ENCODE data around the gene TSNAX.

The TSNAX gene

DNA sequence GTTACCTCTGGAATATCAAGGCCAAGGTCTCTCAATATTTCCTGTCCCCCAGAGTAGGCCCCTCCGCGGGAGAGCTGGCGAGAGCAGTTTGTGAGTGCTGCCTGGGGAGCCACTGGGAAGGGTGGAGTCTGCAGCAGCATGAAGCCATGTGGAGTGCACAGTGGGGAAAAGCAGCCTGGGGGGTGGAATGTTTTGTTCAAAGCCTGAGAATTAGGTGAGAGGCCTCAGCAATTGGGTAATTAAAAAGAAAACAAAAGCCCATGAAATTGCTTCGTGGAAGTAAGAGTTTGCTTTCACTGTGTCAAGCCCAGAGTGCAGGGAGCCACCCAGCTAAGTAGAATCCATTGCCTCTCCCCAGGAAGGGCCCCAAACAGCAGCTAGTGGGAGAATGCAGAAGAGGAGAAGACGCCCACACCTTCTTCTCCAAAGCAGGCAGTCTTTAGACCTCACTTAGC, 67.9 kb downstream of the TSNAX start:
- DNase-seq (ENCODE audit: low read depth, low spot score), result no peak
- no peak overlapping the region for H3K4me3 ChIP-seq (ENCODE audit: low read depth, low read length)
- ChIA-PET CTCF (interaction anchor here (1.2 to 2.3 kb wide), 2 partner anchors 235 to 239 kb away, joined by 3 to 10 read pairs; no protein-coding TSS in a partner anchor), POLR2A (no interaction called here)
- TF ChIP-seq, protein P1, sequence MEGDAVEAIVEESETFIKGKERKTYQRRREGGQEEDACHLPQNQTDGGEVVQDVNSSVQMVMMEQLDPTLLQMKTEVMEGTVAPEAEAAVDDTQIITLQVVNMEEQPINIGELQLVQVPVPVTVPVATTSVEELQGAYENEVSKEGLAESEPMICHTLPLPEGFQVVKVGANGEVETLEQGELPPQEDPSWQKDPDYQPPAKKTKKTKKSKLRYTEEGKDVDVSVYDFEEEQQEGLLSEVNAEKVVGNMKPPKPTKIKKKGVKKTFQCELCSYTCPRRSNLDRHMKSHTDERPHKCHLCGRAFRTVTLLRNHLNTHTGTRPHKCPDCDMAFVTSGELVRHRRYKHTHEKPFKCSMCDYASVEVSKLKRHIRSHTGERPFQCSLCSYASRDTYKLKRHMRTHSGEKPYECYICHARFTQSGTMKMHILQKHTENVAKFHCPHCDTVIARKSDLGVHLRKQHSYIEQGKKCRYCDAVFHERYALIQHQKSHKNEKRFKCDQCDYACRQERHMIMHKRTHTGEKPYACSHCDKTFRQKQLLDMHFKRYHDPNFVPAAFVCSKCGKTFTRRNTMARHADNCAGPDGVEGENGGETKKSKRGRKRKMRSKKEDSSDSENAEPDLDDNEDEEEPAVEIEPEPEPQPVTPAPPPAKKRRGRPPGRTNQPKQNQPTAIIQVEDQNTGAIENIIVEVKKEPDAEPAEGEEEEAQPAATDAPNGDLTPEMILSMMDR (IDR thresholded peaks at IDR 0.05; ENCODE audit: insufficient read depth, low read length, missing control alignments), result no peak

DNA sequence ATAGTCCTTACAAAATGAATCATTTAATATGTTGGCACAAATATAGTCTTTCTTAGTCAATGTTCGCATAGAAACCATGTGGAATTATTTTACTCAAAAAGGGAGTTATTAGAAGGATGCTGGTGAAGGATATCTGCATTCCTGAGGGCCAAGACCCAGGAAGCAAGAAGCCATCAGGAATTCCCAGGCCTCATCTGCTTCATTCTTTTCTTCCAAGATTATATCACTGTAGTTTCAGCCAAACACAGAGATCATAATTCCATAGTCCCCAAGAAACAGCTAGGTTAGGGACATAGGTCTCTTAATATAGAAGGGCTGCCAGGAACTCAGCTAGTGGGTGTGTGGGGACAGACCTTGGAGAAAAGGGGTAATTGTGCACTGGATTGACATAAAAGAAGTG, 69.5 kb downstream of the TSNAX start:
- POLR2A ChIA-PET, result no interaction called here
- CTCF ChIA-PET, result interaction anchor here (0.9 to 6.1 kb wide), 6 partner anchors 8 to 262 kb away, joined by 3 to 53 read pairs (median 6); no protein-coding TSS in a partner anchor
- TF ChIP-seq, protein P1 (IDR thresholded peaks at IDR 0.05; ENCODE audit: insufficient read depth, low read length, missing control alignments), result no peak
- H3K4me3 ChIP-seq (ENCODE audit: low read depth, low read length), result no peak overlapping the region
- DNase-seq (ENCODE audit: low read depth, low spot score), result no peak

DNA sequence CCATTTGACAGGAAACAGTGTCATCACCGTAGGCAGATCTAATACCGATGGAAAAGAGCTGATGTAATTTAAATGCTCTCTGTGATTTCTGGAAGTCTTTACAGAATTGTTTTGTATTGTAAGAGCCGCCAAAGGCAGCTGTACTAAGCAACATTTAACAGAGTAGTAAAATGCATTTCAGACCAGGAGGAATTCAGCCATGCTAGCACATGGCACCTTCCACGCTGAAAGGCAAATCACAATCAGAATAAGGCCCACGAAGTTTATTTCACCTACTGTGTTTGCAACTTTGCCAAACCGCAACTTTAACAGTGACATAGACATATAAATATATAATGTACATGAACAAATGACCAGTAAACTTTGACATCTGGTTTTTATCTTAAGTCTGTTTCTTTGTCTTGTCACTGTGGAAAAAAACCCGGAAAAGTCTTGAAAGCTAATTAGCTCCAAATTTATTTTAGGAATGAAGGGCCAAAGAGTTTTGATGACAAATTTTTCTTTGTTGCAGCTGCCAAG, 72.0 kb downstream of the TSNAX start:
- ChIA-PET CTCF (interaction anchor here (0.6 to 8.0 kb wide), 6 partner anchors 10 to 284 kb away, joined by 3 to 87 read pairs (median 4); no protein-coding TSS in a partner anchor), POLR2A (interaction anchor here (0.5 kb wide), 1 partner anchor 244 kb away, joined by 3 read pairs; no protein-coding TSS in a partner anchor)
- H3K4me3 ChIP-seq (ENCODE audit: low read depth, low read length), result no peak overlapping the region
- TF ChIP-seq, protein P1 (IDR thresholded peaks at IDR 0.05; ENCODE audit: insufficient read depth, low read length, missing control alignments), result no peak
- DNase-seq (ENCODE audit: low read depth, low spot score), result no peak

DNA sequence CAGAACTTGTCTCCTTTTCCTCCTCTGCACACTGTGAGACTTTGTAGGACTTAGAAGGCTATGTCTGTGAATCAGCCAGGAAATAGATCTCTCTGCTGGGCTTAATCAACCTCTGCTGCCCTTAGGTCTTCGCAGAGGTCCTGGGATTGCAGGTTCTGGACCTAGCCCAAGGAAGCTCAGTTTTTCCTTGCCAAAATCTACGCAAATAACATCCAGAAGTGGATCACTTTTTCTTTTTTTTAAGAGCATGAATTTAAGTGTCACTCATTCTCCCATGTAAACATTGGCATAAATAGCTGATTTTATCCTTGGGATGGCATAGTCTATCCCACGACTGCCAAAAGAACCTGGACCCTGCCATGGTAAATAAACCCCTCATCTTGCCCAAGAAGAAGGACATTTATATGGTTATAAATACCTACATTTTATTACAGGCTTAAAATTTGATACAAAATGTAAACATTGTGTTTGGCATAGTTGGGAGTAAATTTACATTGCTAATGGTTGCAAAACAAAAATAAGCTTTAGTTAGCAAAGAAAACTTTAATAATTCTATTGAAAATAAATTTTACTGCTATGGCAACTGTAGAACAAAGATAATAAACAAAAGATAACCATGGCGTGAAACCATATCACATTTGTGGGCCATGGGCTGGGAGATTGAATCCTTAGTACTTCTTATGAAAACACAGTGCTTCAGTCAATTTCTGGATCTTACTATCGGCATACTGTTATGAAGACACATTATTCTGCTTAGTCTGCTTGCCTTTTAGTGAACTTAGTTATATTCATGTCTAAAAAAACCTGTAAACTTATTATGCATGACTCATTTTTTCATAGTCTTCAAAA, 73.6 kb downstream of the TSNAX start:
- H3K4me3 ChIP-seq (ENCODE audit: low read depth, low read length), result no peak overlapping the region
- POLR2A ChIA-PET, result no interaction called here
- TF ChIP-seq, protein P1 (IDR thresholded peaks at IDR 0.05; ENCODE audit: insufficient read depth, low read length, missing control alignments), result no peak
- CTCF ChIA-PET, result interaction anchor here (0.7 to 8.0 kb wide), 10 partner anchors 12 to 288 kb away, joined by 3 to 87 read pairs (median 4); no protein-coding TSS in a partner anchor
- DNase-seq (ENCODE audit: low read depth, low spot score), result no peak

DNA sequence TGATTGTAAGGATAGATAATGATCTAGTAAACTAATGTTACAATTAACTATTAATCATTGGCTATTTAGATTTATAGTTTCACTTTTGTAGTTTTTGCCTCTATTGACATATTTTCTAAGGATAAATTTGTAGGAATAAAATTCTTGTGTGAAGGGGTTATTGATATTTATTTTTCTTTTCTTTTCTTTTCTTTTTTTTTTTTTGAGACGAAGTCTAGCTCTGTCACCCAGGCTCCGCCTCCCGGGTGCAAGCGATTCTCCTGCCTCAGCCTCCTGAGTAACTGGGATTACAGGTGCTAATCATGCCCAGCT, 74.2 kb downstream of the TSNAX start:
- TF ChIP-seq, protein P1 (IDR thresholded peaks at IDR 0.05; ENCODE audit: insufficient read depth, low read length, missing control alignments), result no peak
- no peak overlapping the region for H3K4me3 ChIP-seq (ENCODE audit: low read depth, low read length)
- ChIA-PET CTCF (interaction anchor here (1.3 to 8.0 kb wide), 7 partner anchors 12 to 288 kb away, joined by 3 to 87 read pairs (median 8); no protein-coding TSS in a partner anchor), POLR2A (no interaction called here)
- no peak for DNase-seq (ENCODE audit: low read depth, low spot score)
